Stimulated activated CD4-positive, alpha-beta T cell treated with anti-CD3 and anti-CD28 coated beads, TNF-alpha, amount 100 ng/mL, for 48 hours (primary cell): Measurements from ENCODE around the gene GABRP.

Experiments
- DNase-seq, 3 donors: peaks; one replicate each; pipeline ENCODE4 v3.0.0-alpha.2; 2020; ENCODE audit warnings: low read depth in 3 of 3

Gene GABRP

GRCh38 chr5:170860818-170861666, 77.5 kb downstream of the GABRP start:
- DNase-seq: no peak

GRCh38 chr5:170861667-170861916, 78.1 kb downstream of the GABRP start:
- DNase-seq: no peak

GRCh38 chr5:170861917-170862766, 78.6 kb downstream of the GABRP start, which contains the start of gene RANBP17:
RANBP17 (plus strand) TSS chr5:170862018.
- no peak for DNase-seq

- no peak for DNase-seq
These were observed 80.1 kb downstream of the GABRP start for GRCh38 chr5:170863646-170864045.
